Tibial nerve (tissue), 4 donors: ENCODE data around the gene LRRC4. TPM values are rescaled to one million over a fixed set of nuclear protein-coding genes. Genes with fewer than 3 reads are reported as not detected.
A peak's percentile ranks its signal among the peaks of the same experiment; 100 is the strongest.

Source experiments
- DNase-seq, 2 donors: peaks; one replicate each; pipeline ENCODE4 v3.0.0-alpha.2; 2019; ENCODE audit warnings: low spot score in 2 of 2
- H3K27ac ChIP-seq, 4 donors: fragments of 200-600 bp; sonication (generic) in 3 of 4; one replicate each; pipeline ENCODE4 v1.5.1; 2017 to 2019; ENCODE audit warnings: mild to moderate bottlenecking in 1 of 4
- H3K27me3 ChIP-seq, 2 donors: fragments of 200-600 bp; sonication (generic) in 1 of 2; one replicate each; pipeline versions ENCODE4 v1.5.1 to v1.6.0; 2017 to 2019
- H3K36me3 ChIP-seq, 3 donors: fragments of 200-600 bp; sonication (generic); one replicate each; pipeline ENCODE4 v1.5.1; 2018 to 2019
- H3K4me1 ChIP-seq, 4 donors: fragments of 200-600 bp; sonication (generic) in 3 of 4; one replicate each; pipeline ENCODE4 v1.5.1; 2017 to 2019
- H3K4me3 ChIP-seq, 4 donors: fragments of 200-600 bp; sonication (generic) in 3 of 4; one replicate each; pipeline ENCODE4 v1.5.1; 2017 to 2019; ENCODE audit warnings: mild to moderate bottlenecking in 1 of 4, moderate library complexity in 1 of 4
- H3K9me3 ChIP-seq, 4 donors: fragments of 200-600 bp; sonication (generic) in 3 of 4; one replicate each; pipeline ENCODE4 v1.5.1; 2017 to 2019
- CTCF ChIP-seq, 5 experiments: fragments of 200-600 bp in 3 of 5; fragments of 450-650 bp in 2 of 5; sonication (generic) in 3 of 5; IDR thresholded peaks; one replicate each; pipeline ENCODE4 v1.5.1; 2016 to 2019; ENCODE audit warnings: antibody characterized with exemption in 5 of 5, mild to moderate bottlenecking in 3 of 5, moderate library complexity in 2 of 5
- EP300 ChIP-seq, 2 donors: sonication (generic); formaldehyde crosslinking; IDR thresholded peaks; one replicate each; pipeline ENCODE4 v1.6.1; 2017; ENCODE audit warnings: antibody characterized with exemption in 2 of 2, mild to moderate bottlenecking in 1 of 2
- POLR2A ChIP-seq, 2 donors: fragments of 450-650 bp; IDR thresholded peaks; one replicate each; pipeline ENCODE4 v1.6.1; 2017; ENCODE audit warnings: antibody characterized with exemption in 2 of 2, mild to moderate bottlenecking in 2 of 2, moderate library complexity in 2 of 2
- WGBS, 2 donors: methylation state at CpG; one replicate each; pipeline ENCODE4 v1.1.5; 2018; 5-methylcytosine and 5-hydroxymethylcytosine counted together
- total RNA-seq, 4 donors: library from RNA; depleted of rRNA; stranded (reverse); fragments of >200 nt; gene quantifications; one replicate each; pipeline ENCODE4 v1.1.0, GENCODE V29; 2016

Gene LRRC4
- total RNA-seq, 4 donors from 2014 or later, result 2.2 to 2.4 (median 2.3) TPM

- Histone ChIP-seq H3K27ac (no peak overlapping the region), H3K9me3 (no peaks in the 10 kb centered on the region), H3K36me3 (no peaks in the 10 kb centered on the region), H3K4me3 (no peak overlapping the region), H3K4me1 (peaks cover 0 to 22% (median 7%) of the 10 kb centered on the region in 4 donors), H3K27me3 (no peaks in the 10 kb centered on the region)
- no peak for TF ChIP-seq CTCF (IDR thresholded peaks at IDR 0.05)
- no peak for TF ChIP-seq EP300 (IDR thresholded peaks at IDR 0.05)
- TF ChIP-seq POLR2A (IDR thresholded peaks at IDR 0.05), result no peak
- DNase-seq, result no peak
- WGBS, 2 donors, result 94 to 96% methylated on average over 8 of the region's 8 CpGs
These were observed 6.8 kb upstream of the LRRC4 start for GRCh38 chr7:128037880-128038619.

GRCh38 chr7:128037081-128037480, 5.8 kb upstream of the LRRC4 start:
- TF ChIP-seq POLR2A (IDR thresholded peaks at IDR 0.05) (no peak), EP300 (IDR thresholded peaks at IDR 0.05) (no peak), CTCF (IDR thresholded peaks at IDR 0.05) (no peak)
- H3K36me3 ChIP-seq, result no peaks in the 10 kb centered on the region
- no peak for DNase-seq
- H3K4me1 ChIP-seq, result peaks cover 0 to 31% (median 7%) of the 10 kb centered on the region in 4 donors
- no peaks in the 10 kb centered on the region for H3K27me3 ChIP-seq
- no peak overlapping the region for H3K4me3 ChIP-seq
- 79 to 88% methylated on average over 2 of the region's 2 CpGs for WGBS, 2 donors
- no peak overlapping the region for H3K27ac ChIP-seq
- H3K9me3 ChIP-seq, result no peaks in the 10 kb centered on the region

GRCh38 chr7:128036226-128036940, 5.1 kb upstream of the LRRC4 start:
- 68 to 71% methylated on average over 4 of the region's 4 CpGs for WGBS, 2 donors
- Histone ChIP-seq H3K36me3 (no peaks in the 10 kb centered on the region), H3K9me3 (no peaks in the 10 kb centered on the region), H3K4me3 (no peak overlapping the region), H3K27ac (no peak overlapping the region), H3K4me1 (peaks cover 0 to 27% (median 5%) of the 10 kb centered on the region in 4 donors), H3K27me3 (no peaks in the 10 kb centered on the region)
- TF ChIP-seq POLR2A (IDR thresholded peaks at IDR 0.05) (no peak), EP300 (IDR thresholded peaks at IDR 0.05) (no peak), CTCF (IDR thresholded peaks at IDR 0.05) (no peak)
- DNase-seq, result no peak

GRCh38 chr7:128035712-128036111, 4.5 kb upstream of the LRRC4 start:
- Histone ChIP-seq H3K36me3 (no peaks in the 10 kb centered on the region), H3K9me3 (no peaks in the 10 kb centered on the region), H3K4me1 (peaks cover 0 to 26% (median 2%) of the 10 kb centered on the region in 4 donors), H3K27ac (no peak overlapping the region), H3K4me3 (no peak overlapping the region), H3K27me3 (no peaks in the 10 kb centered on the region)
- DNase-seq, result no peak
- TF ChIP-seq POLR2A (IDR thresholded peaks at IDR 0.05) (no peak), EP300 (IDR thresholded peaks at IDR 0.05) (no peak), CTCF (IDR thresholded peaks at IDR 0.05) (peak in 3 of 5 experiments; percentile 12 to 24 (median 16))
- WGBS, 2 donors, result 64 to 80% methylated on average over 3 of the region's 3 CpGs

GRCh38 chr7:128034825-128035224, 3.6 kb upstream of the LRRC4 start:
- H3K36me3 ChIP-seq, result no peaks in the 10 kb centered on the region
- no peaks in the 10 kb centered on the region for H3K27me3 ChIP-seq
- no peaks in the 10 kb centered on the region for H3K9me3 ChIP-seq
- TF ChIP-seq POLR2A (IDR thresholded peaks at IDR 0.05) (no peak), EP300 (IDR thresholded peaks at IDR 0.05) (no peak), CTCF (IDR thresholded peaks at IDR 0.05) (no peak)
- no peak overlapping the region for H3K4me3 ChIP-seq
- no peak overlapping the region for H3K27ac ChIP-seq
- 42% methylated on average over 2 of the region's 2 CpGs for WGBS, 2 donors
- peaks cover 0 to 32% (median 5%) of the 10 kb centered on the region in 4 donors for H3K4me1 ChIP-seq
- no peak for DNase-seq
